Activated CD8-positive, alpha-beta memory T cell treated with anti-CD3 and anti-CD28 coated beads for 48 hours (primary cell): ENCODE results near the gene GOLGA3.
"Not testable (repeated sequence)": the region's sequence is repeated elsewhere in the genome, so short reads cannot be mapped to it uniquely, and the experiment has no call there.

Source experiments
- DNase-seq, 3 experiments: peaks; one replicate each; pipeline ENCODE4 v3.0.0-alpha.2; 2020; ENCODE audit warnings: low read depth in 2 of 3, low spot score in 2 of 3

Gene GOLGA3

GRCh38 chr12:132828706-132829534 lies at the start of gene GOLGA3:
GOLGA3 (minus strand) TSS chr12:132828869; CDS start chr12:132822128, 6,741 bp downstream.
- DNase-seq, result peak; percentile 85 to 90 (median 89)

- DNase-seq, result not testable (repeated sequence)
Observed at GRCh38 chr12:132874620-132875019, 46.0 kb upstream of the GOLGA3 start.

- DNase-seq, result no peak
Observed at GRCh38 chr12:132874175-132874574, 45.5 kb upstream of the GOLGA3 start.

GRCh38 chr12:132873724-132874123 lies 45.1 kb upstream of the GOLGA3 start:
- no peak for DNase-seq

- no peak for DNase-seq
Observed at GRCh38 chr12:132872975-132873421, 44.3 kb upstream of the GOLGA3 start.

- no peak for DNase-seq
Observed at GRCh38 chr12:132872073-132872855, 43.6 kb upstream of the GOLGA3 start.

GRCh38 chr12:132869551-132869950 lies 40.9 kb upstream of the GOLGA3 start:
- DNase-seq, result no peak

- DNase-seq, result no peak
Observed at GRCh38 chr12:132866251-132866828, 37.7 kb upstream of the GOLGA3 start.

GRCh38 chr12:132861558-132861957 lies 32.9 kb upstream of the GOLGA3 start:
- DNase-seq, result no peak

- DNase-seq, result no peak
Observed at GRCh38 chr12:132858718-132859266, 30.1 kb upstream of the GOLGA3 start.

- DNase-seq, result not testable (repeated sequence)
Observed at GRCh38 chr12:132857019-132857418, 28.4 kb upstream of the GOLGA3 start.

- no peak for DNase-seq
Observed at GRCh38 chr12:132856581-132856980, 27.9 kb upstream of the GOLGA3 start.

GRCh38 chr12:132855211-132855610 lies 26.5 kb upstream of the GOLGA3 start:
- DNase-seq, result not testable (repeated sequence)

- DNase-seq, result no peak
Observed at GRCh38 chr12:132853285-132854092, 24.8 kb upstream of the GOLGA3 start.

- no peak for DNase-seq
Observed at GRCh38 chr12:132852496-132852895, 23.8 kb upstream of the GOLGA3 start.

GRCh38 chr12:132851465-132851864 lies 22.8 kb upstream of the GOLGA3 start:
- DNase-seq, result no peak

GRCh38 chr12:132850291-132850690 lies 21.6 kb upstream of the GOLGA3 start:
- DNase-seq, result no peak

GRCh38 chr12:132848521-132848920 lies 19.9 kb upstream of the GOLGA3 start:
- no peak for DNase-seq

- no peak for DNase-seq
Observed at GRCh38 chr12:132847363-132848356, 19.0 kb upstream of the GOLGA3 start.
